Fibroblast of lung (primary cell): Measurements from ENCODE around the gene USP32.

Experiments used
- EZH2 ChIP-seq: IDR thresholded peaks from 2 replicates; pipeline ENCODE4 v1.5.1; 2012; ENCODE audit warnings: low read length, control low read depth, mild to moderate bottlenecking; ENCODE audit errors: missing control alignments
- TF ChIP-seq, protein P1 (sequence below), 2 donors: IDR thresholded peaks in 1 of 2; conservative IDR thresholded peaks in 1 of 2; 1 replicate in 1 of 2; 2 replicates in 1 of 2; pipeline ENCODE4 v1.5.1; 2011 to 2012; ENCODE audit warnings: low read length in 2 of 2, control low read depth in 1 of 2, inconsistent platforms in 1 of 2, low read depth in 1 of 2, mild to moderate bottlenecking in 1 of 2

DNA sequence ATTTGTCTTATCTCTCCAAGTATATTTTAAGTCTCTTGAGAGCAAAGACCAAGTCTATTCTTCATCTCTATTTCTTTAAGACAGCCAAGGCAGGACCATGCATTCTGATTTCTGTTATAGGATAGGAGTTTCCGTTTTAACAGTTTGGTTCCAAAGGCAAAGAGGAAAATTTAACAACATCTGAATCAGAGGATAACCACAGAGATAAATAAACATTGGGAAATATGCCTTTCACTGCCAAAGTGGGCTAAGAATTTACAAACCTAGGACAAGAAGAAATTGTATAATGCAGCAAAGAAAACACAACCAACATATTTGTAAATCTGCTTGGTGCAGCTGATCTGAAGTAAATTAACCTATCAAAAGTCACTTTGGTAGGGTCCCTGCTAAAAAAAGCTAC, 37.7 kb downstream of the USP32 start:
- TF ChIP-seq, protein P1, sequence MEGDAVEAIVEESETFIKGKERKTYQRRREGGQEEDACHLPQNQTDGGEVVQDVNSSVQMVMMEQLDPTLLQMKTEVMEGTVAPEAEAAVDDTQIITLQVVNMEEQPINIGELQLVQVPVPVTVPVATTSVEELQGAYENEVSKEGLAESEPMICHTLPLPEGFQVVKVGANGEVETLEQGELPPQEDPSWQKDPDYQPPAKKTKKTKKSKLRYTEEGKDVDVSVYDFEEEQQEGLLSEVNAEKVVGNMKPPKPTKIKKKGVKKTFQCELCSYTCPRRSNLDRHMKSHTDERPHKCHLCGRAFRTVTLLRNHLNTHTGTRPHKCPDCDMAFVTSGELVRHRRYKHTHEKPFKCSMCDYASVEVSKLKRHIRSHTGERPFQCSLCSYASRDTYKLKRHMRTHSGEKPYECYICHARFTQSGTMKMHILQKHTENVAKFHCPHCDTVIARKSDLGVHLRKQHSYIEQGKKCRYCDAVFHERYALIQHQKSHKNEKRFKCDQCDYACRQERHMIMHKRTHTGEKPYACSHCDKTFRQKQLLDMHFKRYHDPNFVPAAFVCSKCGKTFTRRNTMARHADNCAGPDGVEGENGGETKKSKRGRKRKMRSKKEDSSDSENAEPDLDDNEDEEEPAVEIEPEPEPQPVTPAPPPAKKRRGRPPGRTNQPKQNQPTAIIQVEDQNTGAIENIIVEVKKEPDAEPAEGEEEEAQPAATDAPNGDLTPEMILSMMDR (conservative IDR thresholded peaks at IDR 0.05 in 1 of 2, IDR thresholded peaks at IDR 0.05 in 1 of 2; ENCODE audit: low read depth in 1 of 2, low read length in 2 of 2), result no peak
- TF ChIP-seq EZH2, result no peak
